CD14-positive monocyte (primary cell): ENCODE measurements around the gene SLC1A1. TPM values are rescaled to one million over a fixed set of nuclear protein-coding genes. Genes with fewer than 3 reads are reported as not detected.

Experiments used
- DNase-seq, 3 donors: peaks; one replicate each; pipeline ENCODE4 v3.0.0-alpha.2; 2011 to 2022
- H2AFZ ChIP-seq: 2 replicates; pipeline ENCODE4 v1.6.0; 2012; ENCODE audit warnings: mild to moderate bottlenecking, low read depth, low read length, inconsistent platforms; ENCODE audit not compliant: insufficient read depth, poor library complexity, severe bottlenecking
- H3K27ac ChIP-seq, 2 donors: 1 replicate in 1 of 2; 2 replicates in 1 of 2; pipeline ENCODE4 v1.5.1; 2012 to 2013; ENCODE audit warnings: low read length in 2 of 2, control low read depth in 1 of 2, inconsistent platforms in 1 of 2, low read depth in 1 of 2, mild to moderate bottlenecking in 1 of 2
- H3K27me3 ChIP-seq, 2 donors: one replicate each; pipeline versions ENCODE4 v1.6.0 to v1.6.1; 2011 to 2013; ENCODE audit warnings: low read length in 2 of 2; ENCODE audit not compliant: control insufficient read depth in 2 of 2, insufficient read depth in 2 of 2
- H3K36me3 ChIP-seq, 2 donors: replicated peaks in 1 of 2; 1 replicate in 1 of 2; 2 replicates in 1 of 2; pipeline versions ENCODE4 v1.5.1 to v1.6.1; 2012 to 2013; ENCODE audit warnings: low read length in 2 of 2, control low read depth in 1 of 2, inconsistent platforms in 1 of 2, mild to moderate bottlenecking in 1 of 2; ENCODE audit not compliant: insufficient read depth in 2 of 2, control insufficient read depth in 1 of 2
- H3K4me1 ChIP-seq, 2 donors: 1 replicate in 1 of 2; 2 replicates in 1 of 2; pipeline versions ENCODE4 v1.5.1 to v1.6.1; 2012 to 2013; ENCODE audit warnings: low read length in 2 of 2, control low read depth in 1 of 2, inconsistent platforms in 1 of 2, mild to moderate bottlenecking in 1 of 2, moderate library complexity in 1 of 2; ENCODE audit not compliant: insufficient read depth in 2 of 2, control insufficient read depth in 1 of 2
- H3K4me2 ChIP-seq: replicated peaks from 2 replicates; pipeline ENCODE3; 2012; ENCODE audit warnings: low read length, moderate library complexity, mild to moderate bottlenecking; ENCODE audit not compliant: poor library complexity, severe bottlenecking; ENCODE audit errors: extremely low read depth
- H3K4me3 ChIP-seq, 3 experiments: fragments of 200-600 bp in 1 of 3; sonication (generic) in 1 of 3; replicated peaks in 1 of 3; 1 replicate in 2 of 3; 2 replicates in 1 of 3; pipeline ENCODE4 v1.5.1; 2011 to 2013; ENCODE audit warnings: low read length in 3 of 3, mild to moderate bottlenecking in 3 of 3, control low read depth in 2 of 3, low read depth in 2 of 3, inconsistent platforms in 1 of 3, moderate library complexity in 1 of 3
- H3K79me2 ChIP-seq: 2 replicates; pipeline ENCODE4 v1.6.0; 2012; ENCODE audit warnings: mild to moderate bottlenecking, control low read depth, inconsistent platforms, low read length, moderate library complexity; ENCODE audit not compliant: insufficient read depth
- H3K9ac ChIP-seq: 2 replicates; pipeline ENCODE4 v1.6.0; 2017; ENCODE audit warnings: low read length, mild to moderate bottlenecking; ENCODE audit not compliant: insufficient read depth, poor library complexity, severe bottlenecking
- H3K9me3 ChIP-seq, 2 donors: replicated peaks in 1 of 2; 1 replicate in 1 of 2; 2 replicates in 1 of 2; pipeline versions ENCODE4 v1.5.1 to v1.6.1; 2012 to 2013; ENCODE audit warnings: low read length in 2 of 2, control low read depth in 1 of 2; ENCODE audit not compliant: control insufficient read depth in 1 of 2, insufficient read depth in 1 of 2
- H4K20me1 ChIP-seq: 2 replicates; pipeline ENCODE4 v1.6.0; 2012; ENCODE audit warnings: mild to moderate bottlenecking, low read length, control low read depth, moderate library complexity; ENCODE audit not compliant: insufficient read depth
- H3K27ac Mint-ChIP-seq, 7 donors: one replicate each; pipeline ENCODE4 v1.8.0; 2020; ENCODE audit warnings: mild to moderate bottlenecking in 7 of 7, mixed read lengths in 7 of 7, moderate library complexity in 6 of 7, inconsistent platforms in 2 of 7
- H3K27me3 Mint-ChIP-seq, 3 donors: one replicate each; pipeline ENCODE4 v1.8.0; 2021 to 2022; ENCODE audit warnings: low read depth in 3 of 3, mild to moderate bottlenecking in 3 of 3, mixed read lengths in 3 of 3, moderate library complexity in 3 of 3, inconsistent platforms in 1 of 3
- H3K36me3 Mint-ChIP-seq, 2 donors: one replicate each; pipeline ENCODE4 v1.8.0; 2020; ENCODE audit warnings: mixed read lengths in 2 of 2, inconsistent platforms in 1 of 2, mild to moderate bottlenecking in 1 of 2
- H3K4me1 Mint-ChIP-seq: one replicate; pipeline ENCODE4 v1.8.0; 2020; ENCODE audit warnings: mild to moderate bottlenecking, mixed read lengths
- H3K4me3 Mint-ChIP-seq, 2 donors: one replicate each; pipeline ENCODE4 v1.8.0; 2020; ENCODE audit warnings: mild to moderate bottlenecking in 2 of 2, mixed read lengths in 2 of 2, moderate library complexity in 1 of 2
- H3K9me3 Mint-ChIP-seq, 7 donors: one replicate each; pipeline ENCODE4 v1.8.0; 2020 to 2022; ENCODE audit warnings: mixed read lengths in 7 of 7, mild to moderate bottlenecking in 6 of 7, moderate library complexity in 6 of 7, inconsistent platforms in 2 of 7
- CTCF ChIP-seq: fragments of 200-600 bp; IDR thresholded peaks from one replicate; pipeline ENCODE4 v1.8.0; 2022; ENCODE audit warnings: antibody characterized with exemption, mild to moderate bottlenecking
- WGBS: methylation state at CpG from one replicate; pipeline ENCODE4 v1.1.5; 2013; ENCODE audit warnings: missing lambda C conversion rate; ENCODE audit not compliant: insufficient coverage; 5-methylcytosine and 5-hydroxymethylcytosine counted together
- intact Hi-C, 2 donors: fragments of 100-400 bp; cut with micrococcal nuclease; formaldehyde crosslinking; loops; one replicate each; pipeline versions ENCODE4 v1.15.0 to v1.15.1; 2023
- polyA plus RNA-seq, 3 donors: library from polyadenylated mRNA; depleted of rRNA in 1 of 3; unstranded in 2 of 3; stranded (reverse) in 1 of 3; fragments of 300-500 nt in 2 of 3; fragments of >200 nt in 1 of 3; fragmentation: Illumina TruSeq in 2 of 3; gene quantifications; 1 replicate in 2 of 3; 2 replicates in 1 of 3; pipeline ENCODE4 v1.2.3, GENCODE V29; 2012 to 2021

Gene SLC1A1
- polyA plus RNA-seq, 3 donors, result not detected

GRCh38 chr9:4549751-4550295 is 59.6 kb downstream of the SLC1A1 start:
- no peak overlapping the region for H3K4me3 ChIP-seq
- H3K79me2 ChIP-seq, result no peaks in the 10 kb centered on the region
- peaks cover 3% of the 10 kb centered on the region for H3K4me1 Mint-ChIP-seq
- TF ChIP-seq CTCF, result no peak
- no peak overlapping the region for H3K4me3 Mint-ChIP-seq
- WGBS, result 86% methylated on average over 2 of the region's 4 CpGs
- peaks cover 0 to under 1% (median 0%) of the 10 kb centered on the region in 7 donors for H3K9me3 Mint-ChIP-seq
- no peak overlapping the region for H2AFZ ChIP-seq
- no peaks in the 10 kb centered on the region for H3K36me3 Mint-ChIP-seq
- peaks cover 1 to 4% (median 2%) of the 10 kb centered on the region in 3 donors for H3K27me3 Mint-ChIP-seq
- H3K4me1 ChIP-seq, result no peaks in the 10 kb centered on the region
- H4K20me1 ChIP-seq, result no peaks in the 10 kb centered on the region
- H3K27me3 ChIP-seq, result no peaks in the 10 kb centered on the region
- intact Hi-C loops, result no loop called here
- no peak overlapping the region for H3K4me2 ChIP-seq
- no peak for DNase-seq
- no peak overlapping the region for H3K27ac ChIP-seq
- H3K9me3 ChIP-seq, result no peaks in the 10 kb centered on the region
- H3K36me3 ChIP-seq, result no peaks in the 10 kb centered on the region
- H3K27ac Mint-ChIP-seq, result no peak overlapping the region
- H3K9ac ChIP-seq, result no peak overlapping the region

- no peaks in the 10 kb centered on the region for H4K20me1 ChIP-seq
- no peak overlapping the region for H2AFZ ChIP-seq
- H3K36me3 ChIP-seq, result no peaks in the 10 kb centered on the region
- no peaks in the 10 kb centered on the region for H3K79me2 ChIP-seq
- H3K27ac ChIP-seq, result no peak overlapping the region
- no peaks in the 10 kb centered on the region for H3K4me1 ChIP-seq
- H3K9me3 Mint-ChIP-seq, result no peaks in the 10 kb centered on the region
- H3K27me3 ChIP-seq, result no peaks in the 10 kb centered on the region
- intact Hi-C loops, result no loop called here
- H3K4me3 ChIP-seq, result no peak overlapping the region
- no peak overlapping the region for H3K4me2 ChIP-seq
- H3K27ac Mint-ChIP-seq, result no peak overlapping the region
- WGBS, result 100% methylated on average over 1 of the region's 4 CpGs
- DNase-seq, result no peak
- no peaks in the 10 kb centered on the region for H3K9me3 ChIP-seq
- TF ChIP-seq CTCF, result no peak
- H3K4me1 Mint-ChIP-seq, result peaks cover 3% of the 10 kb centered on the region
- no peak overlapping the region for H3K9ac ChIP-seq
- no peaks in the 10 kb centered on the region for H3K36me3 Mint-ChIP-seq
- no peak overlapping the region for H3K4me3 Mint-ChIP-seq
- peaks cover 0 to 4% (median 1%) of the 10 kb centered on the region in 3 donors for H3K27me3 Mint-ChIP-seq
Observed at GRCh38 chr9:4550777-4551484, 60.7 kb downstream of the SLC1A1 start.
